ENCODE measurements around the gene TBC1D14. TPM values are rescaled to one million over a fixed set of nuclear protein-coding genes. Genes with fewer than 3 reads are reported as not detected.

Gene TBC1D14
- total RNA-seq, 1 experiment from 2014 or later = 36.3 TPM

DNA sequence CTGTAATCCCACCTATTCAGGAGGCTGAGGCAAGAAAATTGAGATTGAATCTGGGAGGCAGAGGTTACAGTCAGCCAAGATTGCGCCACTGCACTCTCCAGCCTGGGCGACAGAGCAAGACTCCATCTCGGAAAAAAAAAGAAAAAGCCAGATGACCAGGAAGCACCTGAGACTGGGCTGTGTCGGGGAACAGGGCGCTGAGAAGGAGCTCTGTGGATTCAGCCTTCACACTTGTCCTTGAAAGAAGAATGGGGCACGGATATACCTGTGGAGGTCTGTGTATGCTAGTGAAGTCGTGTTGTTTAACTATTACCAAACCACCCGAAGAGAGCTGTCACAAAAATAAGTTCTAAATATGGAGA is 94.2 kb downstream of the TBC1D14 start:
- TF ChIP-seq, protein P1, sequence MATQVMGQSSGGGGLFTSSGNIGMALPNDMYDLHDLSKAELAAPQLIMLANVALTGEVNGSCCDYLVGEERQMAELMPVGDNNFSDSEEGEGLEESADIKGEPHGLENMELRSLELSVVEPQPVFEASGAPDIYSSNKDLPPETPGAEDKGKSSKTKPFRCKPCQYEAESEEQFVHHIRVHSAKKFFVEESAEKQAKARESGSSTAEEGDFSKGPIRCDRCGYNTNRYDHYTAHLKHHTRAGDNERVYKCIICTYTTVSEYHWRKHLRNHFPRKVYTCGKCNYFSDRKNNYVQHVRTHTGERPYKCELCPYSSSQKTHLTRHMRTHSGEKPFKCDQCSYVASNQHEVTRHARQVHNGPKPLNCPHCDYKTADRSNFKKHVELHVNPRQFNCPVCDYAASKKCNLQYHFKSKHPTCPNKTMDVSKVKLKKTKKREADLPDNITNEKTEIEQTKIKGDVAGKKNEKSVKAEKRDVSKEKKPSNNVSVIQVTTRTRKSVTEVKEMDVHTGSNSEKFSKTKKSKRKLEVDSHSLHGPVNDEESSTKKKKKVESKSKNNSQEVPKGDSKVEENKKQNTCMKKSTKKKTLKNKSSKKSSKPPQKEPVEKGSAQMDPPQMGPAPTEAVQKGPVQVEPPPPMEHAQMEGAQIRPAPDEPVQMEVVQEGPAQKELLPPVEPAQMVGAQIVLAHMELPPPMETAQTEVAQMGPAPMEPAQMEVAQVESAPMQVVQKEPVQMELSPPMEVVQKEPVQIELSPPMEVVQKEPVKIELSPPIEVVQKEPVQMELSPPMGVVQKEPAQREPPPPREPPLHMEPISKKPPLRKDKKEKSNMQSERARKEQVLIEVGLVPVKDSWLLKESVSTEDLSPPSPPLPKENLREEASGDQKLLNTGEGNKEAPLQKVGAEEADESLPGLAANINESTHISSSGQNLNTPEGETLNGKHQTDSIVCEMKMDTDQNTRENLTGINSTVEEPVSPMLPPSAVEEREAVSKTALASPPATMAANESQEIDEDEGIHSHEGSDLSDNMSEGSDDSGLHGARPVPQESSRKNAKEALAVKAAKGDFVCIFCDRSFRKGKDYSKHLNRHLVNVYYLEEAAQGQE (IDR thresholded peaks at IDR 0.05; ENCODE audit: insufficient read depth in 1 of 2, low read depth in 2 of 2, low read length in 1 of 2) = no peak
- TF ChIP-seq CTCF (IDR thresholded peaks at IDR 0.05) (no peak), POLR2AphosphoS5 (IDR thresholded peaks at IDR 0.05; ENCODE audit: low read depth, low read length) (no peak), TCF7L2 (IDR thresholded peaks at IDR 0.05; ENCODE audit: low read depth, low read length) (no peak), SIN3A (IDR thresholded peaks at IDR 0.05; ENCODE audit: borderline replicate concordance, insufficient read depth, low read depth, low read length) (no peak)
- in situ Hi-C loops (cut with HindIII; ENCODE audit: low pct_unique_long_range_greater_than_20kb, low sequenced_read_pairs) = no loop called here
- DNase-seq (ENCODE audit: low read depth, low spot score) (no peak), ATAC-seq (no peak)
- CTCF ChIA-PET = no interaction called here
- H3K27me3 ChIP-seq (ENCODE audit: control insufficient read depth, insufficient read depth, low read length) = no peaks in the 10 kb centered on the region
- no peaks in the 10 kb centered on the region for H3K4me1 ChIP-seq (ENCODE audit: control insufficient read depth, insufficient read depth, low read length)
- H3K4me3 ChIP-seq (ENCODE audit: low read depth in 2 of 2, low read length in 2 of 2) = no peak overlapping the region
- no peak overlapping the region for H3K27ac ChIP-seq (ENCODE audit: low read length)
- BruUV-seq (replicated peaks) = no TSS peak
- intact Hi-C loops (cut with micrococcal nuclease; ENCODE audit: unreplicated experiment) = no loop called here
- POLR2A ChIA-PET = no interaction called here
- H3K9me3 ChIP-seq (ENCODE audit: control insufficient read depth, insufficient read depth, low read depth, low read length) = no peaks in the 10 kb centered on the region
- peaks cover 5% of the 10 kb centered on the region; the same call in 1 of the 2 replicates for H3K36me3 ChIP-seq (ENCODE audit: control insufficient read depth, insufficient read depth, low read length)

DNA sequence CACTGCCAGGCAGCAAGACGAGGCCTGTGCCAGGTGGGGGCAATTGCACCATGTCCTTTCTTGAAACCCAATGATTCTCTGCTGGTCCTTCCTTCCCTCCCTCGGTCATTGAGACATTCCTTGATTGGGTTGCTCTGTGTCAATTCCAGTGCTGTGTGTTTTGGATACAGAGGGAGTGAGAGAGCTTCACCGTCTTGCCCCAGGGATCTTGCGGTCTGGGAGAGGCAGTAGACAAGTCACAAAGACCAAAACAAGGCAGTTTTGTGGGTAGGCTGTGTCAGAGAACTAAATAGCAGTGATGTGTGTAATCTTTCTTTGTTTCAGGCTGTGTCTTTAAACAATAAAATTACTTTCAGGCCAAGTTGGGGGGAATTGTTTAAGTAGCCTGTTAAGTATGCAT is 94.7 kb downstream of the TBC1D14 start:
- BruUV-seq (replicated peaks) = no TSS peak
- DNase-seq (ENCODE audit: low read depth, low spot score) (no peak), ATAC-seq (no peak)
- in situ Hi-C loops (cut with HindIII; ENCODE audit: low pct_unique_long_range_greater_than_20kb, low sequenced_read_pairs) (no loop called here), intact Hi-C loops (cut with micrococcal nuclease; ENCODE audit: unreplicated experiment) (no loop called here)
- H3K4me1 ChIP-seq (ENCODE audit: control insufficient read depth, insufficient read depth, low read length) = no peaks in the 10 kb centered on the region
- no peak for TF ChIP-seq CTCF (IDR thresholded peaks at IDR 0.05)
- TF ChIP-seq POLR2AphosphoS5 (IDR thresholded peaks at IDR 0.05; ENCODE audit: low read depth, low read length) = no peak
- no peak for TF ChIP-seq TCF7L2 (IDR thresholded peaks at IDR 0.05; ENCODE audit: low read depth, low read length)
- no peak for TF ChIP-seq SIN3A (IDR thresholded peaks at IDR 0.05; ENCODE audit: borderline replicate concordance, insufficient read depth, low read depth, low read length)
- TF ChIP-seq, protein P1 (IDR thresholded peaks at IDR 0.05; ENCODE audit: insufficient read depth in 1 of 2, low read depth in 2 of 2, low read length in 1 of 2) = no peak
- no peaks in the 10 kb centered on the region for H3K9me3 ChIP-seq (ENCODE audit: control insufficient read depth, insufficient read depth, low read depth, low read length)
- no peak overlapping the region for H3K27ac ChIP-seq (ENCODE audit: low read length)
- peaks cover 8% of the 10 kb centered on the region; the same call in 1 of the 2 replicates for H3K36me3 ChIP-seq (ENCODE audit: control insufficient read depth, insufficient read depth, low read length)
- H3K27me3 ChIP-seq (ENCODE audit: control insufficient read depth, insufficient read depth, low read length) = no peaks in the 10 kb centered on the region
- ChIA-PET CTCF (interaction anchor here (0.6 kb wide), 1 partner anchor 18 kb away, joined by 3 read pairs; no protein-coding TSS in a partner anchor), POLR2A (no interaction called here)
- H3K4me3 ChIP-seq (ENCODE audit: low read depth in 2 of 2, low read length in 2 of 2) = no peak overlapping the region
